Ovary (tissue), 3 donors: ENCODE data around the gene HSDL1.

Experiments used
- POLR2A ChIP-seq: fragments of 450-650 bp; IDR thresholded peaks from one replicate; pipeline ENCODE4 v1.6.1; 2017; ENCODE audit warnings: antibody characterized with exemption, mild to moderate bottlenecking, moderate library complexity
- TF ChIP-seq, protein P1 (sequence below), 3 donors: fragments of 450-650 bp in 2 of 3; fragments of 200-600 bp in 1 of 3; IDR thresholded peaks; one replicate each; pipeline versions ENCODE4 v1.5.1 to v1.8.0; 2016 to 2022; ENCODE audit warnings: antibody characterized with exemption in 3 of 3, mild to moderate bottlenecking in 1 of 3
- donor health status: DM: no; HTN: no; CAD: no.

- TF ChIP-seq, protein P1, sequence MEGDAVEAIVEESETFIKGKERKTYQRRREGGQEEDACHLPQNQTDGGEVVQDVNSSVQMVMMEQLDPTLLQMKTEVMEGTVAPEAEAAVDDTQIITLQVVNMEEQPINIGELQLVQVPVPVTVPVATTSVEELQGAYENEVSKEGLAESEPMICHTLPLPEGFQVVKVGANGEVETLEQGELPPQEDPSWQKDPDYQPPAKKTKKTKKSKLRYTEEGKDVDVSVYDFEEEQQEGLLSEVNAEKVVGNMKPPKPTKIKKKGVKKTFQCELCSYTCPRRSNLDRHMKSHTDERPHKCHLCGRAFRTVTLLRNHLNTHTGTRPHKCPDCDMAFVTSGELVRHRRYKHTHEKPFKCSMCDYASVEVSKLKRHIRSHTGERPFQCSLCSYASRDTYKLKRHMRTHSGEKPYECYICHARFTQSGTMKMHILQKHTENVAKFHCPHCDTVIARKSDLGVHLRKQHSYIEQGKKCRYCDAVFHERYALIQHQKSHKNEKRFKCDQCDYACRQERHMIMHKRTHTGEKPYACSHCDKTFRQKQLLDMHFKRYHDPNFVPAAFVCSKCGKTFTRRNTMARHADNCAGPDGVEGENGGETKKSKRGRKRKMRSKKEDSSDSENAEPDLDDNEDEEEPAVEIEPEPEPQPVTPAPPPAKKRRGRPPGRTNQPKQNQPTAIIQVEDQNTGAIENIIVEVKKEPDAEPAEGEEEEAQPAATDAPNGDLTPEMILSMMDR (IDR thresholded peaks at IDR 0.05): no peak
- no peak for TF ChIP-seq POLR2A
Measured at GRCh38 chr16:84098939-84099338, 46.0 kb downstream of the HSDL1 start.
